GM12873 (cell line): ENCODE results near the gene MUS81.

ENCODE experiments used
- TF ChIP-seq, protein P1 (sequence below): IDR thresholded peaks from 2 replicates; pipeline ENCODE4 v1.5.1; 2012; ENCODE audit warnings: low read depth, mild to moderate bottlenecking, moderate library complexity, low read length, control low read depth; ENCODE audit not compliant: insufficient read depth; ENCODE audit errors: missing control alignments

The MUS81 gene, protein sequence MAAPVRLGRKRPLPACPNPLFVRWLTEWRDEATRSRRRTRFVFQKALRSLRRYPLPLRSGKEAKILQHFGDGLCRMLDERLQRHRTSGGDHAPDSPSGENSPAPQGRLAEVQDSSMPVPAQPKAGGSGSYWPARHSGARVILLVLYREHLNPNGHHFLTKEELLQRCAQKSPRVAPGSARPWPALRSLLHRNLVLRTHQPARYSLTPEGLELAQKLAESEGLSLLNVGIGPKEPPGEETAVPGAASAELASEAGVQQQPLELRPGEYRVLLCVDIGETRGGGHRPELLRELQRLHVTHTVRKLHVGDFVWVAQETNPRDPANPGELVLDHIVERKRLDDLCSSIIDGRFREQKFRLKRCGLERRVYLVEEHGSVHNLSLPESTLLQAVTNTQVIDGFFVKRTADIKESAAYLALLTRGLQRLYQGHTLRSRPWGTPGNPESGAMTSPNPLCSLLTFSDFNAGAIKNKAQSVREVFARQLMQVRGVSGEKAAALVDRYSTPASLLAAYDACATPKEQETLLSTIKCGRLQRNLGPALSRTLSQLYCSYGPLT

DNA sequence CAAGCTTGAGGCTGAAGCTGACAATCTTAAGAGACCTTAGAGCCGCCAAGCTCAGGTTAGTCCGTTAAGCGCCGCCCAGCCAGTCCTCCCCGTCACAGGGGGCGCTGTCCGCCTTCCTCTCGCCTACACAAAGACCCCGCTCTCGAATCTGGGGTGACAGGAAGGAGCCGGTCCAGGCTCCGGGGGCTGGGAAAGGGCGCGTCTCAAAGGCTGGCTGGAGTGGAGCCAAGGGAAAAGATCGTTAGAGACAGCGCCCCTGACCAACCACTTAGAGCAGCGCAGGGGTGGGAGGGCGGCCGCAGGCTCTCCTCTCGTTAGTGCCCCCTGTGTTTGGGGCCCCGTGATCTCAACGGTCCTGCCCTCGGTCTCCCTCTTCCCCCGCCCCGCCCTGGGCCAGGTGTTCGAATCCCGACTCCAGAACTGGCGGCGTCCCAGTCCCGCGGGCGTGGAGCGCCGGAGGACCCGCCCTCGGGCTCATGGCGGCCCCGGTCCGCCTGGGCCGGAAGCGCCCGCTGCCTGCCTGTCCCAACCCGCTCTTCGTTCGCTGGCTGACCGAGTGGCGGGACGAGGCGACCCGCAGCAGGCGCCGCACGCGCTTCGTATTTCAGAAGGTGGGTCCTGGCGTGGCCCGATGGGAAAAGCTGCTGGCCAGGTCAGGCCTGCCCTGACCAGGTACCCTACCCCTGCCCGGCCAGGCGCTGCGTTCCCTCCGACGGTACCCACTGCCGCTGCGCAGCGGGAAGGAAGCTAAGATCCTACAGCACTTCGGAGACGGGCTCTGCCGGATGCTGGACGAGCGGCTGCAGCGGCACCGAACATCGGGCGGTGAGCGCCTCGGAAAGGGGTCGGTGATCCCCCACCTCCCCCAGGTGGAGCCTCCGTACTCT lies at the start of gene MUS81:
Gene MUS81, plus strand, starts transcription at position 156 of the 887 bp plus-strand sequence. Its CDS starts 321 bp downstream, at position 477.
- TF ChIP-seq, protein P1, sequence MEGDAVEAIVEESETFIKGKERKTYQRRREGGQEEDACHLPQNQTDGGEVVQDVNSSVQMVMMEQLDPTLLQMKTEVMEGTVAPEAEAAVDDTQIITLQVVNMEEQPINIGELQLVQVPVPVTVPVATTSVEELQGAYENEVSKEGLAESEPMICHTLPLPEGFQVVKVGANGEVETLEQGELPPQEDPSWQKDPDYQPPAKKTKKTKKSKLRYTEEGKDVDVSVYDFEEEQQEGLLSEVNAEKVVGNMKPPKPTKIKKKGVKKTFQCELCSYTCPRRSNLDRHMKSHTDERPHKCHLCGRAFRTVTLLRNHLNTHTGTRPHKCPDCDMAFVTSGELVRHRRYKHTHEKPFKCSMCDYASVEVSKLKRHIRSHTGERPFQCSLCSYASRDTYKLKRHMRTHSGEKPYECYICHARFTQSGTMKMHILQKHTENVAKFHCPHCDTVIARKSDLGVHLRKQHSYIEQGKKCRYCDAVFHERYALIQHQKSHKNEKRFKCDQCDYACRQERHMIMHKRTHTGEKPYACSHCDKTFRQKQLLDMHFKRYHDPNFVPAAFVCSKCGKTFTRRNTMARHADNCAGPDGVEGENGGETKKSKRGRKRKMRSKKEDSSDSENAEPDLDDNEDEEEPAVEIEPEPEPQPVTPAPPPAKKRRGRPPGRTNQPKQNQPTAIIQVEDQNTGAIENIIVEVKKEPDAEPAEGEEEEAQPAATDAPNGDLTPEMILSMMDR: peak; percentile 87

DNA sequence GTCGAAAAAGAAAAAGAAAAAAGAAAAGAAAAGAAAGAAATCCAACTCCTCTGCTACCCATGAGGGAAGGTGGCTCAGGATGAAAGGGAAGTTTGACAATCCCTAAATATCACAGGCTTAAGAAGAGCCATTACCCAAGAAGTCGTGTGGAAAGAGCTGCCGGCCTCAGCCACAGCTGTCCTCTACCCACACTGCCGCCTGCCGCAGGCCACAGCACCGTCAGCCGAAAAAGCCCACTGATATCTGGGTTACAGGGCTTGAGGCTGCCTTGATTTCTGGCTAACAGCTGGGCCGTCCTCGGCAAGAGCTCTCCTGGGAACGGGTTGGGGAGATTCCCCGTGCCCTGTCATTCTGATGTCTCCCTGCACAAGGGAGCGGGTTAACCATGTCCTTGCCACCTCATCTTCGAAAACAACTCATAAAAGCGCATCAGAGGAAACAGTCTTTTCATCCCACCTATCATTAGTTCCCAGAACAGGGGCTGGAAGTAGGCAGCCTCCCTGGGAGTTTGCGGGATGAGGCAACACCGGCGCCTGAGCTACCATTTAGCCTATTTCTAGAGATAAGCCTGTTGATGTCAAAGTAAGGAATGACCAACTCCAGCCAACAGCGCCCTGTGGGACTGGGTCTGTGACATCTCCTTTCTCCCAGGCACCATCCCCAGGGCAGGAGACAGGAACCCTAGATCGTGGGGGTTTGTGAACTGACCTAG lies 48.3 kb upstream of the MUS81 start:
- TF ChIP-seq, protein P1: no peak

DNA sequence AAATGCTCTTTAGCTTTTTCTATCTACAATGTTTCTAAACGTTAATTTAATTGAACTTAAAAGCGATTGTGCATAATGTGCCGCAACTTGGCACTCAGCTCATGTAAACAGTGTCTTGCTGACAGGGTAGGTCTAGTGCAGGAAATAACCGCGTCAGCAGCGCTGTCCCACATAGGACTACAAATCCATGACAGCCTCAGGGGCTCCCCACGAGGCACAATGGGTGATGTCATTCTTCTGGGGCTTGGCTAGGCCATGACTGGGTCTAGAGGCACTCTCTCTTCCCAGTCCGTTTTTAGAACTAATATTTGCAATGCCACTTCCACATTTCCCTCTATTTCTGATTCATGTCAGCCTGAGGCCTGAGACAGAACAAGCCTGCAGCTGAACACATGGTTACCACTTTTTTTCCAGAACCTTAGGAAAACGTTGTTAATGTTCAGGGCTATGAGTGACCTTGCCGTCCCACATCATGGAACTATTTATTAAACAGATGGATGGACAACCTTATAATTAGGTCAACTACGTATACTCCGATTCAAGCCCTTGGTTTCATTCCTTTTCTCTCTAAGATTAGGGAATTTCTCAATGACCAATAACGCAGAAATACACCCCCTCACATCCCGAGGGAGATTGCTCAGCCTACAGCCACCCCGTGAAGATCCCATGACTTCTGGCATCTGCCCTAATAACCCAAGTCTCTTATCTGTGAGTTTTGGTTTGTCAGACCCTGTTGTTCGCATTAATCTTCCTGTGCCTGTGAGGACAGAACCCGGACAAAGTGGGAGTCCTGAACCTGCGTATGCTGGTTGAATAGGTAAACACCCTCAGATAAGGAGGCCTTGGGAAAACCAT lies 45.9 kb upstream of the MUS81 start:
- TF ChIP-seq, protein P1: no peak

DNA sequence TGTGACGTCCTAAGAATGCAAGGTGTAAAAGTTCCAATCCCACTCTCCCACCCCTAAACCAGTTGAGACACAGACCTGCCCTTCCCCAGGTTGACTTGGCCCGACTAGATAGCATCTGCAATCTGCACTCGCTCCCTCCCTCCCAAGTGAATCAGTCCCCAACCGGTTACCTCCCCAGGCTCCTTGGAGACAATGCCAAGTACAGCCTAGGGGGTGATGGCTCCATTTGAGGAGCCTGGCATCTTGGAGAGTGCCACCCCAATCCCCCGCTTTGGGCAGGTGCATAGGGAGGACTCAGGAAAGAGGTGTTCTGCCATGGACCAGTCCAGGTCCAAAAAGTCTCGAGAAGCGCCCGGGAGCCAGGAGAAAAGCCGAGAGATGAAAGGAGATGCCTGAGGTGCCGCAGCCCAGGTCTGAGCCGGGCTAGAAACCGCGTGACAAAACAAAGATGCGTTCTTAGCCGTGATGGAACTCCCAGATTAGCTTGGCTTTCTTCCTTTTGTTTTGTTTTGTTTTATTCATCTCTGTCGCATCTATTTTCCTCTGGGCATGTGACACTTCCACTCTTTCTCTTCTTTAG lies 45.2 kb upstream of the MUS81 start:
- TF ChIP-seq, protein P1: no peak

DNA sequence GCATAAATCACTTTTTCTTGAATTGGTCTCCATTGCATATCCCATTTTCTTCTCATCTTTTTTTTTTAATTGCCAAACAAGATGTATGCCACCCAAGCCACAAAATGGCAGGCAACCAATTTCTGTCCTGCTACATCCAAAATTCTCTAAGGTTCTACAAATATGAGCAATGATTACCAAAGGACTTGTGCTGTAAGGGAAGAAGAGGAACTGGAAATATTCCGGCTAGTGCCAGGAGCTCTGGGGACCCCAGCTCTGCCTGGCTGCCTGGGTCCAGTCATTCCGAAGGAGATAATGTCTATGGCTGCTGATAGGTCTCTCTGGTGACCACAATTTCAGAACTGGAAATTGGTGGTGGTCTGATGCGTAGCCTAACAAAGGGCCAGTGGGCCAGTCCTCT lies 43.5 kb upstream of the MUS81 start:
- TF ChIP-seq, protein P1: no peak

DNA sequence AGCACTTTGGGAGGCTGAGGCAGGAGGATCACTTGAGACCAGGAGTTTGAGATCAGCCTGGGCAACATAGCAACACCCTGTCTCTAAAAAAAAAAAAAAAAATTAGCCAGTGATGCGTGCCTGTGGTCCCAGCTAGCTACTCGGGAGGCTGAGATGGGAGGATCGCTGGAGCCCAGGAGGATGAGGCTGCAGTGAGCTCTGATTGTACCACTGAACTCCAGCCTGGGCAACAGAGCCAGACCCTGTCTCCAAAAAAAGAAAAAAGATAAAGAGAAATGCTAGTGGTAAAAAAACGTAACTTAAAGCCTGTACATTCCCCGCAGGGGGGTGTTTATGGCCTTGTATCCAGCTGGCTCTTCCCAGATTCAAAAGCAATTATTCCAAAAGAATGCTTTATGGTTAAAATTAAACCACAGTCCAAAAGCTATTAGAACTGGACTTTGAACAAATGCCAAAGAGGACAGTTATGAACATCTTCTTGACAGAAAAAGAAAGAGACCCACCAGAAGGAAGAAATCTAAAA lies 42.9 kb upstream of the MUS81 start:
- TF ChIP-seq, protein P1: no peak
